ENCODE measurements around the gene COL9A3.
A peak's percentile ranks its signal among the peaks of the same experiment; 100 is the strongest.

- TF ChIP-seq MAX (CRISPR knock-in tag; IDR thresholded peaks at IDR 0.05) (no peak), HMGXB4 (CRISPR knock-in tag; IDR thresholded peaks at IDR 0.05) (no peak), ZNF219 (CRISPR knock-in tag; IDR thresholded peaks at IDR 0.05; ENCODE audit: borderline replicate concordance) (no peak), CTCF (IDR thresholded peaks at IDR 0.05) (no peak), NFYB (CRISPR knock-in tag; conservative IDR thresholded peaks at IDR 0.05; ENCODE audit: low read depth) (no peak), SMAD3 (CRISPR knock-in tag; IDR thresholded peaks at IDR 0.05; ENCODE audit: borderline replicate concordance) (no peak), ZNF281 (CRISPR knock-in tag; IDR thresholded peaks at IDR 0.05) (no peak), AFF4 (CRISPR knock-in tag; IDR thresholded peaks at IDR 0.05; ENCODE audit: borderline replicate concordance) (no peak), ERG (CRISPR knock-in tag; IDR thresholded peaks at IDR 0.05) (no peak), USF2 (CRISPR knock-in tag; IDR thresholded peaks at IDR 0.05) (peak; percentile 52), PRDM15 (CRISPR knock-in tag; IDR thresholded peaks at IDR 0.05) (no peak), NR1H2 (CRISPR knock-in tag; IDR thresholded peaks at IDR 0.05) (no peak), TEAD1 (CRISPR knock-in tag; IDR thresholded peaks at IDR 0.05) (no peak)
Observed at GRCh38 chr20:62875419-62876361, 58.8 kb downstream of the COL9A3 start.

All from WTC11 (cell line).